Transverse colon (tissue), 4 donors: ENCODE measurements around the gene GPT2. TPM values are rescaled to one million over a fixed set of nuclear protein-coding genes. Genes with fewer than 3 reads are reported as not detected.

ENCODE experiments used
- DNase-seq: peaks from one replicate; pipeline ENCODE4 v3.0.0-alpha.2; 2019
- H3K27ac ChIP-seq, 4 donors: fragments of 200-600 bp; sonication (generic); 2 replicates each; pipeline ENCODE4 v1.5.1; 2016 to 2018; ENCODE audit warnings: inconsistent platforms in 4 of 4
- H3K27me3 ChIP-seq: fragments of 200-600 bp; sonication (generic); 2 replicates; pipeline ENCODE4 v1.5.1; 2017; ENCODE audit warnings: inconsistent platforms
- H3K36me3 ChIP-seq, 4 donors: fragments of 200-600 bp; sonication (generic); 2 replicates each; pipeline ENCODE4 v1.5.1; 2017 to 2019; ENCODE audit warnings: inconsistent platforms in 4 of 4
- H3K4me1 ChIP-seq, 4 donors: fragments of 200-600 bp; sonication (generic); 2 replicates each; pipeline ENCODE4 v1.5.1; 2017 to 2020; ENCODE audit warnings: inconsistent platforms in 4 of 4
- H3K4me3 ChIP-seq, 4 donors: fragments of 200-600 bp; sonication (generic); 1 replicate in 1 of 4; 2 replicates in 3 of 4; pipeline versions ENCODE4 v1.5.1 to v1.6.1; 2017 to 2019; ENCODE audit warnings: inconsistent platforms in 4 of 4
- H3K9me3 ChIP-seq, 2 donors: fragments of 200-600 bp; sonication (generic); 2 replicates each; pipeline ENCODE4 v1.5.1; 2017 to 2019; ENCODE audit warnings: inconsistent platforms in 2 of 2
- CTCF ChIP-seq, 5 experiments: fragments of 200-600 bp in 3 of 5; fragments of 450-650 bp in 2 of 5; sonication (generic) in 3 of 5; IDR thresholded peaks; 1 replicate in 2 of 5; 2 replicates in 3 of 5; pipeline ENCODE4 v1.5.1; 2016 to 2017; ENCODE audit warnings: antibody characterized with exemption in 5 of 5, inconsistent platforms in 3 of 5, mild to moderate bottlenecking in 2 of 5, moderate library complexity in 1 of 5
- EP300 ChIP-seq: sonication (generic); formaldehyde crosslinking; IDR thresholded peaks from one replicate; pipeline ENCODE4 v1.6.1; 2017; ENCODE audit warnings: antibody characterized with exemption, low read depth
- POLR2A ChIP-seq: fragments of 450-650 bp; IDR thresholded peaks from one replicate; pipeline ENCODE4 v1.6.1; 2016; ENCODE audit warnings: antibody characterized with exemption, mild to moderate bottlenecking, moderate library complexity
- POLR2AphosphoS5 ChIP-seq, 3 donors: sonication (generic); formaldehyde crosslinking; IDR thresholded peaks; one replicate each; pipeline ENCODE4 v1.6.1; 2016; ENCODE audit warnings: antibody characterized with exemption in 3 of 3
- WGBS, 2 donors: methylation state at CpG; one replicate each; pipeline ENCODE4 v1.1.5; 2018; ENCODE audit warnings: low coverage in 1 of 2; 5-methylcytosine and 5-hydroxymethylcytosine counted together
- in situ Hi-C, 4 donors: fragments of 200-750 bp; cut with MboI; loops; one replicate each; pipeline versions ENCODE4 v1.15.0 to v1.15.1; 2017; ENCODE audit warnings: low sequenced_read_pairs in 3 of 4, low pct_ligation_motif_present in 1 of 4, low pct_unique_long_range_greater_than_20kb in 1 of 4
- intact Hi-C: fragments of 100-400 bp; cut with DNase I; formaldehyde crosslinking; loops from one replicate; pipeline ENCODE4 v1.15.1; 2023; ENCODE audit warnings: low total_unique reads
- total RNA-seq, 4 donors: library from RNA; depleted of rRNA; stranded (reverse); fragments of >200 nt; gene quantifications; one replicate each; pipeline ENCODE4 v1.1.0, GENCODE V29; 2016

Gene GPT2
- total RNA-seq, 4 donors from 2014 or later, result 10.9 to 29.5 (median 16.9) TPM

GRCh38 chr16:46891910-46892309 lies 7.7 kb downstream of the GPT2 start:
- in situ Hi-C loops, result no loop called here

GRCh38 chr16:46894036-46894672 lies 10.0 kb downstream of the GPT2 start:
- WGBS, 2 donors, result 67% methylated on average over 9 of the region's 11 CpGs; no CpG with 5 or more reads in 1 of the 2 donors
- no peak overlapping the region for H3K4me3 ChIP-seq
- no peak overlapping the region for H3K27ac ChIP-seq
- DNase-seq, result no peak
- no peaks in the 10 kb centered on the region for H3K27me3 ChIP-seq
- H3K9me3 ChIP-seq, result no peaks in the 10 kb centered on the region
- in situ Hi-C loops (no loop called here), intact Hi-C loops (no loop called here)
- peaks cover 0 to 17% (median 4%) of the 10 kb centered on the region in 4 donors for H3K4me1 ChIP-seq
- H3K36me3 ChIP-seq, result no peaks in the 10 kb centered on the region
- TF ChIP-seq POLR2A (no peak), POLR2AphosphoS5 (IDR thresholded peaks at IDR 0.05) (no peak), EP300 (no peak), CTCF (IDR thresholded peaks at IDR 0.05) (no peak)

More at GRCh38 chr16:46891910-46892309, 7.7 kb downstream of the GPT2 start:
- no peak overlapping the region for H3K27ac ChIP-seq
- TF ChIP-seq CTCF (IDR thresholded peaks at IDR 0.05) (no peak), POLR2AphosphoS5 (IDR thresholded peaks at IDR 0.05) (no peak), POLR2A (no peak), EP300 (no peak)
- intact Hi-C loops, result no loop called here
- 76 to 86% methylated on average over 1 of the region's 1 CpG for WGBS, 2 donors
- no peaks in the 10 kb centered on the region for H3K36me3 ChIP-seq
- no peak overlapping the region for H3K4me3 ChIP-seq
- peaks cover 0 to 17% (median 4%) of the 10 kb centered on the region in 4 donors for H3K4me1 ChIP-seq
- H3K27me3 ChIP-seq, result no peaks in the 10 kb centered on the region
- no peak for DNase-seq
- no peaks in the 10 kb centered on the region for H3K9me3 ChIP-seq

- no peak for DNase-seq
- intact Hi-C loops, result no loop called here
- no peak for TF ChIP-seq EP300
- no peak for TF ChIP-seq CTCF (IDR thresholded peaks at IDR 0.05)
- TF ChIP-seq POLR2A, result no peak
- TF ChIP-seq POLR2AphosphoS5 (IDR thresholded peaks at IDR 0.05), result no peak
- Histone ChIP-seq H3K4me3 (no peak overlapping the region), H3K27me3 (no peaks in the 10 kb centered on the region), H3K27ac (no peak overlapping the region), H3K4me1 (peaks cover 0 to 17% (median 4%) of the 10 kb centered on the region in 4 donors), H3K9me3 (no peaks in the 10 kb centered on the region), H3K36me3 (no peaks in the 10 kb centered on the region)
- in situ Hi-C loops, result no loop called here
- 65 to 75% methylated on average over 4 to 9 of the region's 9 CpGs for WGBS, 2 donors
Observed at GRCh38 chr16:46895399-46896313, 11.5 kb downstream of the GPT2 start.

DNA sequence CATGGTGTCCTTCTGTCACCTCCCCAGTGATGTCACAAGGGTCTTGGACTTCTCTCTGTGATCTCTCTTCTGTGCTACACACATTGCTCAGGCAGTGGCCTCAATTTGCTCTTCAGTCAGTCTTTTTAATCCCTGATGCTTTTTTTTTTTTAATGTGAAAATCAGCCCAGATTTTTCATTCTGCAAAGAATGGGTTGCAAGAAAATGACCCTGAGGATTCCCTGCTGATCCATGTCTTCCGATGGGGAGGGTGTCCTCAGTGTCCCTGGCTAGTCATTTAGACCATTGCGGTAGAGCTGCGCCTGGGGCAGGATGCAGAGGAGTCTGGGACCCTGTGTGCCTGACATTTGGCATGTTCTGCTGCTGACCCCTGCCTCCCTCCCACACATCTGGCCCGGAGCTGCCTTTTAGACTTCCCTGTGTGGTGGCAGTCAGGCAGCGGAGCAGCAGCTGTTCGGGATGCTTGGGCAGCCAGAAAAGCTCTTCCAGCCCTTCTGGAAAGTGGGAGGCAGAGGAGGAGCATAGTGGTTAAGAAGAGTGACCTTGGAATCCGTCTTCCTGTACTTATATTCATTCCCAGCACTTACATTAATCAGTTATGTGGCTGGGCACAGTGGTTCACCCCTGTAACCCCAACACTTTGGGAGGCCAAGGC lies 12.3 kb downstream of the GPT2 start:
- no peak for DNase-seq
- 82% methylated on average over 7 of the region's 7 CpGs; no CpG with 5 or more reads in 1 of the 2 donors for WGBS, 2 donors
- Histone ChIP-seq H3K27me3 (no peaks in the 10 kb centered on the region), H3K27ac (no peak overlapping the region), H3K36me3 (no peaks in the 10 kb centered on the region), H3K4me1 (peaks cover 0 to 17% (median 4%) of the 10 kb centered on the region in 4 donors), H3K4me3 (no peak overlapping the region), H3K9me3 (no peaks in the 10 kb centered on the region)
- TF ChIP-seq POLR2A (no peak), CTCF (IDR thresholded peaks at IDR 0.05) (no peak), POLR2AphosphoS5 (IDR thresholded peaks at IDR 0.05) (no peak), EP300 (no peak)
- intact Hi-C loops (no loop called here), in situ Hi-C loops (no loop called here)
